Measurements from ENCODE around the gene GC.
"Not testable (repeated sequence)": the region's sequence is repeated elsewhere in the genome, so short reads cannot be mapped to it uniquely, and the experiment has no call there.

The GC gene

DNA sequence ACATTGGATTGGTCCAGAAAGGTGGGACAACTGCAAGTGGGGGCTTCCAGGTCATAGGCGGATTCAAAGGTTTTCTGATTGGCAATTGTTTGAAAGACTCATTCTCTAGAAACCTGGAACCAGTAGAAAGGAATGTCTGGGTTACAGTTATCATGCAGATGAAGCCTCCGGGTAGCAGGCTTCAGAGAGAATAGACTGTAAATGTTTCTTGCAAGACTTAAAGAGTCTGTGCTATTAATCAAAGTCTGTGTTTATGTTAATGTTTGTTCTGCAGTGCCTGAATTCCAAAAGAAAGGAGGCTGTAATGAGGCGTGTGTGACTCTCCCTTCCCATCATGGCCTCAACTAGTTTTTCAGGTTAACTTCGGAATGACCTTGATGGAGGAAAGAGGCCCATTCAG lies 43.9 kb upstream of the GC start:
- TF ChIP-seq, protein P1, sequence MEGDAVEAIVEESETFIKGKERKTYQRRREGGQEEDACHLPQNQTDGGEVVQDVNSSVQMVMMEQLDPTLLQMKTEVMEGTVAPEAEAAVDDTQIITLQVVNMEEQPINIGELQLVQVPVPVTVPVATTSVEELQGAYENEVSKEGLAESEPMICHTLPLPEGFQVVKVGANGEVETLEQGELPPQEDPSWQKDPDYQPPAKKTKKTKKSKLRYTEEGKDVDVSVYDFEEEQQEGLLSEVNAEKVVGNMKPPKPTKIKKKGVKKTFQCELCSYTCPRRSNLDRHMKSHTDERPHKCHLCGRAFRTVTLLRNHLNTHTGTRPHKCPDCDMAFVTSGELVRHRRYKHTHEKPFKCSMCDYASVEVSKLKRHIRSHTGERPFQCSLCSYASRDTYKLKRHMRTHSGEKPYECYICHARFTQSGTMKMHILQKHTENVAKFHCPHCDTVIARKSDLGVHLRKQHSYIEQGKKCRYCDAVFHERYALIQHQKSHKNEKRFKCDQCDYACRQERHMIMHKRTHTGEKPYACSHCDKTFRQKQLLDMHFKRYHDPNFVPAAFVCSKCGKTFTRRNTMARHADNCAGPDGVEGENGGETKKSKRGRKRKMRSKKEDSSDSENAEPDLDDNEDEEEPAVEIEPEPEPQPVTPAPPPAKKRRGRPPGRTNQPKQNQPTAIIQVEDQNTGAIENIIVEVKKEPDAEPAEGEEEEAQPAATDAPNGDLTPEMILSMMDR (IDR thresholded peaks at IDR 0.05; ENCODE audit: low read depth, low read length), result no peak

GRCh38 chr4:71816676-71817303 lies 32.9 kb upstream of the GC start:
- DNase-seq, result no peak
- H3K9me3 ChIP-seq (ENCODE audit: severe bottlenecking), result no peaks in the 10 kb centered on the region
- H3K27me3 ChIP-seq (ENCODE audit: insufficient read depth, low read depth, severe bottlenecking), result no peaks in the 10 kb centered on the region
- no peaks in the 10 kb centered on the region for H3K36me3 ChIP-seq
- H3K27ac ChIP-seq, result no peak overlapping the region
- TF ChIP-seq, protein P1 (IDR thresholded peaks at IDR 0.05; ENCODE audit: low read depth, low read length), result no peak
- no peak overlapping the region for H3K4me3 ChIP-seq (ENCODE audit: low read depth, low read length)

More for the DNA sequence above, 43.9 kb upstream of the GC start:
- H3K27me3 ChIP-seq (ENCODE audit: insufficient read depth, low read depth, severe bottlenecking), result no peaks in the 10 kb centered on the region
- H3K27ac ChIP-seq, result no peak overlapping the region
- H3K9me3 ChIP-seq (ENCODE audit: severe bottlenecking), result no peaks in the 10 kb centered on the region
- H3K4me3 ChIP-seq (ENCODE audit: low read depth, low read length), result no peak overlapping the region
- DNase-seq, result no peak
- no peaks in the 10 kb centered on the region for H3K36me3 ChIP-seq

DNA sequence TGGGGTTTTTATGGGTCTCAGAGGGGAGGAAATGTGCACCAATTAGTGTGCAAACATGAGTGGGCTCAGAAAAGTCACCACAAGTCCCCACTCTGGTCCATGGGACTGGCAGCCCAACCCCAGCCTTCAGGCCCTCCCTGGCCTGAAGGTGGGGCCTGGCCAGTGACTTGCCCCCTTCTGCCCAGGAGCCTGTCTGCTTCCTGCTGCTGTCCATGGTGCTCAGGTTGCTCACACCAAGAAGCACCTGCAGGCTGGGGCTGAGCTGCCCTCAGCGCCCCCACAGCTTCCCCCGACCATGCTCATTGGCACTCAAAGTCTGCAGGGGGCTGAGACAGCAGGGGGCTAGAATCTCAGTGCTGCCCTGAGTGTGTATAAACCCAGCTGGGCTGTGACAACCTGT lies 30.6 kb upstream of the GC start:
- no peak overlapping the region for H3K4me3 ChIP-seq (ENCODE audit: low read depth, low read length)
- H3K9me3 ChIP-seq (ENCODE audit: severe bottlenecking), result no peaks in the 10 kb centered on the region
- TF ChIP-seq, protein P1 (IDR thresholded peaks at IDR 0.05; ENCODE audit: low read depth, low read length), result no peak
- H3K27ac ChIP-seq, result no peak overlapping the region
- no peaks in the 10 kb centered on the region for H3K36me3 ChIP-seq
- no peak for DNase-seq
- no peaks in the 10 kb centered on the region for H3K27me3 ChIP-seq (ENCODE audit: insufficient read depth, low read depth, severe bottlenecking)

DNA sequence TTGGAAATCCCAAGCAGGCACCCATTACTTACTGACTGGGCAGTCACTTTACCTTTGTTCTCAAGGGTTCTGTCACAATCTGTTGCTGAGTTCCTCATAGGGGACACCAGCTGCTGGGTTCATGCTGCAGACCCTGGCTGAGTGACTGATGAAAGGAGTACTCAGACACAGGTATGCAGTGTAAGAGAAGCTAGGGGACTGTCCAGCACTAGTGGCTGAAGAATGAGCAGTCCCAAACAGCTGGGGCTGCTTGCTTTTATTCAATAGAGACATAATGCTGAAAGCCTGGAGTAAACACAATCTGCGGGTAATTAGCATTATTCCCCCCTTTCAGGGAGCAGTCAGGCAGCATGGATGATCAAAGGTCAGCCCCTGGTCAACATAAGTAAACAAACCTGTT lies 25.9 kb upstream of the GC start:
- not testable (repeated sequence) for H3K9me3 ChIP-seq (ENCODE audit: severe bottlenecking); H3K4me3 ChIP-seq (ENCODE audit: low read depth, low read length); DNase-seq; H3K27ac ChIP-seq; H3K27me3 ChIP-seq (ENCODE audit: insufficient read depth, low read depth, severe bottlenecking); H3K36me3 ChIP-seq

DNA sequence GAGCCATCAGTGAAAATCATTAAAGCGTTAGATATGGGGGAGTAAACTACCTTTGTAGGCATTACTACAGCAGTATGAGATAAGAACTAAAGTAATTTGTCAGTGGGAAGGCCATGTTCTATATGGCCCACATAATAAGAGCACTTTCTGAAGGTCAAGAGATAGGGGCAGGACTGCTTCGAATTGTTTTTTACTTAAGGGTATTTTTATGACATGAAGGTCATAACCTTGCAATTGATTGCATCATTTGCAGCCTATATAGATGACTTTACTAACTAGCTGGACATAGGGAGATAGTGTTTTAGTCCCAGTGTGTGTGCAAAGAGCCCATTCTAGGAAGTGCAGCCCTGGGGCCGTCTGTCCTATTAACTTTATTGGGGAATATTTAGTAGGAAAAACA lies 23.6 kb upstream of the GC start:
- H3K27me3 ChIP-seq (ENCODE audit: insufficient read depth, low read depth, severe bottlenecking), result no peaks in the 10 kb centered on the region
- no peaks in the 10 kb centered on the region for H3K9me3 ChIP-seq (ENCODE audit: severe bottlenecking)
- no peak overlapping the region for H3K4me3 ChIP-seq (ENCODE audit: low read depth, low read length)
- no peak for DNase-seq
- H3K36me3 ChIP-seq, result no peaks in the 10 kb centered on the region
- TF ChIP-seq, protein P1 (IDR thresholded peaks at IDR 0.05; ENCODE audit: low read depth, low read length), result no peak
- H3K27ac ChIP-seq, result no peak overlapping the region

DNA sequence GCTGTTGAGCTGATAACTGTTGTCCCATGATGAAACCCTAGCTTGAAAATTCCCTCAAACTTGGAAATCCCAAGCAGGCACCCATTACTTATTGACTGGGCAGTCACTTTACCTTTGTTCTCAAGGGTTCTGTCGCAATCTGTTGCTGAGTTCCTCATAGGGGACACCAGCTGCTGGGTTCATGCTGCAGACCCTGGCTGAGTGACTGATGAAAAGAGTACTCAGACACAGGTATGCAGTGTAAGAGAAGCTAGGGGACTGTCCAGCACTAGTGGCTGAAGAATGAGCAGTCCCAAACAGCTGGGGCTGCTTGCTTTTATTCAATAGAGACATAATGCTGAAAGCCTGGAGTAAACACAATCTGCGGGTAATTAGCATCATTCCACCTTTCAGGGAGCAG lies 21.4 kb upstream of the GC start:
- H3K27ac ChIP-seq; H3K27me3 ChIP-seq (ENCODE audit: insufficient read depth, low read depth, severe bottlenecking); H3K9me3 ChIP-seq (ENCODE audit: severe bottlenecking); H3K36me3 ChIP-seq; DNase-seq; H3K4me3 ChIP-seq (ENCODE audit: low read depth, low read length): not testable (repeated sequence)

GRCh38 chr4:71804017-71804697 lies 20.3 kb upstream of the GC start:
- DNase-seq; H3K27ac ChIP-seq; H3K4me3 ChIP-seq (ENCODE audit: low read depth, low read length); H3K27me3 ChIP-seq (ENCODE audit: insufficient read depth, low read depth, severe bottlenecking); H3K36me3 ChIP-seq; H3K9me3 ChIP-seq (ENCODE audit: severe bottlenecking): not testable (repeated sequence)

Measured in WERI-Rb-1 (cell line).